ENCODE measurements around the gene TRMO. TPM values are rescaled to one million over a fixed set of nuclear protein-coding genes. Genes with fewer than 3 reads are reported as not detected.

TRMO gene, protein sequence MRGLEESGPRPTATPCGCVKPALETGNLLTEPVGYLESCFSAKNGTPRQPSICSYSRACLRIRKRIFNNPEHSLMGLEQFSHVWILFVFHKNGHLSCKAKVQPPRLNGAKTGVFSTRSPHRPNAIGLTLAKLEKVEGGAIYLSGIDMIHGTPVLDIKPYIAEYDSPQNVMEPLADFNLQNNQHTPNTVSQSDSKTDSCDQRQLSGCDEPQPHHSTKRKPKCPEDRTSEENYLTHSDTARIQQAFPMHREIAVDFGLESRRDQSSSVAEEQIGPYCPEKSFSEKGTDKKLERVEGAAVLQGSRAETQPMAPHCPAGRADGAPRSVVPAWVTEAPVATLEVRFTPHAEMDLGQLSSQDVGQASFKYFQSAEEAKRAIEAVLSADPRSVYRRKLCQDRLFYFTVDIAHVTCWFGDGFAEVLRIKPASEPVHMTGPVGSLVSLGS
- total RNA-seq (2014; rRNA removed; shearing (Covaris generic)) (6.4 and 9.7 TPM in 2 replicates), polyA plus RNA-seq (2016; fragmentation: Nextera tagmentation; extraction: Ambion mirVana) (4.7 and 5.0 TPM in 2 replicates)
- long read RNA-seq, partial matches to known transcripts: 0 of 4 reads
- long read RNA-seq, other reads (novel, unspliced or antisense): 3 of 4 reads

DNA sequence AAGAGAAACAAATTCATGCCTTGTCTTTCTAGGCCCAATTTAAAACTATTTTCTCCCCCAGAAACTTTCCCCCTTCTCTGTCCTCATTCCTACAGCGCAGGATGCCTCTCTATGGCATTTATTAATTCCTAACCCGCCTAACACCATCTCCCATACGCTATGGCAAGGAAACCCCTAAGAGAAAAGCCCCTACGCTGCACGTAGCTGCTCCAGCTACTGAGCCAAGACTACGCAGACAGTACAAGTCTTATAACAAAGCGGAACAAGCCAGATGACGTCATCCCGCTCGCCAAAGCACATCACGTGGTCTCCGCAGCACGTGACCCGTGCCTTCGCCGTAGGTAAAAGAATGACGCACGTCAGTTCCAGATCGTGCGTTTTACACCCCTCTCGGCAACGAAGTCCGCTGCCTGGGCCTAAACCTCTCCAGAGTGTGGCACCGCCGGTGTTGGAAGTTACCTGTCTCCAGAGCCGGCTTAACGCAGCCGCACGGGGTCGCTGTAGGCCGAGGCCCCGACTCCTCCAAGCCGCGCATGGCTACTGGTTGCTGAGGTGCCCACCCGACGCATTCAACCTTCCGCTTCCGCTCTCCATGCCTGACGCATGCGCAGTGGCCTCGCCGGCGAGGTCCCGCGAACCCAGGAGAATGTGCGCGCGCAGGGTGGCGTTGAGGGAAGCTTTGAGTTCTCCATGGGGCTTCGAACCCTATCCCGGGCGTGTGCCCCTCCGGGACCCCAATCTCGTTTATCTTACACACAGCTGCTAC lies at the start of gene TRMO:
Gene TRMO (minus strand): TSS at position 542 of the 766 bp plus-strand sequence. CDS start 7 bp downstream, at position 535.
- Mint-ChIP-seq H3K9me3 (peaks cover 6% of the 10 kb centered on the region; the same call in 1 of the 3 replicates), H3K27me3 (ENCODE audit: insufficient read depth, low read depth, poor library complexity) (peaks cover 10% of the 10 kb centered on the region), H3K4me3 (peak within 1 kb of the TSS; percentile 84), H3K27ac (peak within 1 kb of the TSS; percentile 95), H3K4me1 (peaks cover 7% of the 10 kb centered on the region; the same call in 2 of the 3 replicates), H3K36me3 (ENCODE audit: low read depth) (peaks cover 3% of the 10 kb centered on the region; the same call in 2 of the 3 replicates)
- Histone ChIP-seq H3K4me3 (peak within 1 kb of the TSS; percentile 54), H3K9me2 (ENCODE audit: insufficient read depth) (no peaks in the 10 kb centered on the region), H3K27me3 (ENCODE audit: insufficient read depth) (peaks cover 13% of the 10 kb centered on the region), H4K20me1 (replicated peaks; ENCODE audit: insufficient read depth) (no peaks in the 10 kb centered on the region), H3K36me3 (ENCODE audit: insufficient read depth) (no peaks in the 10 kb centered on the region), H3K4me2 (peak within 1 kb of the TSS; percentile 88), H3K27ac (ENCODE audit: low read depth) (peak within 1 kb of the TSS; percentile 72), H3F3A (replicated peaks; ENCODE audit: low read depth) (no peaks in the 10 kb centered on the region), H2AFZ (peak within 1 kb of the TSS; percentile 93), H3K4me1 (ENCODE audit: insufficient read depth) (no peaks in the 10 kb centered on the region), H3K79me2 (replicated peaks; ENCODE audit: insufficient read depth) (no peaks in the 10 kb centered on the region)
- ATAC-seq (peak; percentile 90), DNase-seq (ENCODE audit: low spot score) (peak; percentile 97)
- TF ChIP-seq, protein P1, sequence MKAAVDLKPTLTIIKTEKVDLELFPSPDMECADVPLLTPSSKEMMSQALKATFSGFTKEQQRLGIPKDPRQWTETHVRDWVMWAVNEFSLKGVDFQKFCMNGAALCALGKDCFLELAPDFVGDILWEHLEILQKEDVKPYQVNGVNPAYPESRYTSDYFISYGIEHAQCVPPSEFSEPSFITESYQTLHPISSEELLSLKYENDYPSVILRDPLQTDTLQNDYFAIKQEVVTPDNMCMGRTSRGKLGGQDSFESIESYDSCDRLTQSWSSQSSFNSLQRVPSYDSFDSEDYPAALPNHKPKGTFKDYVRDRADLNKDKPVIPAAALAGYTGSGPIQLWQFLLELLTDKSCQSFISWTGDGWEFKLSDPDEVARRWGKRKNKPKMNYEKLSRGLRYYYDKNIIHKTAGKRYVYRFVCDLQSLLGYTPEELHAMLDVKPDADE (IDR thresholded peaks at IDR 0.05): peak; percentile 77
- TF ChIP-seq ZNF331 (CRISPR knock-in tag; IDR thresholded peaks at IDR 0.05; ENCODE audit: low read depth) (no peak), NANOG (IDR thresholded peaks at IDR 0.05; ENCODE audit: borderline replicate concordance) (no peak), EZH2phosphoT487 (IDR thresholded peaks at IDR 0.05; ENCODE audit: unreplicated experiment) (no peak), ZNF114 (CRISPR knock-in tag; IDR thresholded peaks at IDR 0.05) (peak; percentile 42; the same call in 1 of the 2 replicates), CREB1 (CRISPR knock-in tag; IDR thresholded peaks at IDR 0.05; ENCODE audit: low read depth) (peak; percentile 98), STAT1 (IDR thresholded peaks at IDR 0.05; ENCODE audit: unreplicated experiment) (no peak), JUNB (IDR thresholded peaks at IDR 0.05; ENCODE audit: unreplicated experiment) (no peak), POLR2AphosphoS5 (IDR thresholded peaks at IDR 0.05; ENCODE audit: low read depth) (peak; percentile 80), EZH2 (IDR thresholded peaks at IDR 0.05; ENCODE audit: low read depth, unreplicated experiment) (no peak)
- TF ChIP-seq, protein P2, sequence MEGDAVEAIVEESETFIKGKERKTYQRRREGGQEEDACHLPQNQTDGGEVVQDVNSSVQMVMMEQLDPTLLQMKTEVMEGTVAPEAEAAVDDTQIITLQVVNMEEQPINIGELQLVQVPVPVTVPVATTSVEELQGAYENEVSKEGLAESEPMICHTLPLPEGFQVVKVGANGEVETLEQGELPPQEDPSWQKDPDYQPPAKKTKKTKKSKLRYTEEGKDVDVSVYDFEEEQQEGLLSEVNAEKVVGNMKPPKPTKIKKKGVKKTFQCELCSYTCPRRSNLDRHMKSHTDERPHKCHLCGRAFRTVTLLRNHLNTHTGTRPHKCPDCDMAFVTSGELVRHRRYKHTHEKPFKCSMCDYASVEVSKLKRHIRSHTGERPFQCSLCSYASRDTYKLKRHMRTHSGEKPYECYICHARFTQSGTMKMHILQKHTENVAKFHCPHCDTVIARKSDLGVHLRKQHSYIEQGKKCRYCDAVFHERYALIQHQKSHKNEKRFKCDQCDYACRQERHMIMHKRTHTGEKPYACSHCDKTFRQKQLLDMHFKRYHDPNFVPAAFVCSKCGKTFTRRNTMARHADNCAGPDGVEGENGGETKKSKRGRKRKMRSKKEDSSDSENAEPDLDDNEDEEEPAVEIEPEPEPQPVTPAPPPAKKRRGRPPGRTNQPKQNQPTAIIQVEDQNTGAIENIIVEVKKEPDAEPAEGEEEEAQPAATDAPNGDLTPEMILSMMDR (conservative IDR thresholded peaks at IDR 0.05; ENCODE audit: low read depth in 2 of 2): peak; percentile 60 to 64
- TF ChIP-seq, protein P3, sequence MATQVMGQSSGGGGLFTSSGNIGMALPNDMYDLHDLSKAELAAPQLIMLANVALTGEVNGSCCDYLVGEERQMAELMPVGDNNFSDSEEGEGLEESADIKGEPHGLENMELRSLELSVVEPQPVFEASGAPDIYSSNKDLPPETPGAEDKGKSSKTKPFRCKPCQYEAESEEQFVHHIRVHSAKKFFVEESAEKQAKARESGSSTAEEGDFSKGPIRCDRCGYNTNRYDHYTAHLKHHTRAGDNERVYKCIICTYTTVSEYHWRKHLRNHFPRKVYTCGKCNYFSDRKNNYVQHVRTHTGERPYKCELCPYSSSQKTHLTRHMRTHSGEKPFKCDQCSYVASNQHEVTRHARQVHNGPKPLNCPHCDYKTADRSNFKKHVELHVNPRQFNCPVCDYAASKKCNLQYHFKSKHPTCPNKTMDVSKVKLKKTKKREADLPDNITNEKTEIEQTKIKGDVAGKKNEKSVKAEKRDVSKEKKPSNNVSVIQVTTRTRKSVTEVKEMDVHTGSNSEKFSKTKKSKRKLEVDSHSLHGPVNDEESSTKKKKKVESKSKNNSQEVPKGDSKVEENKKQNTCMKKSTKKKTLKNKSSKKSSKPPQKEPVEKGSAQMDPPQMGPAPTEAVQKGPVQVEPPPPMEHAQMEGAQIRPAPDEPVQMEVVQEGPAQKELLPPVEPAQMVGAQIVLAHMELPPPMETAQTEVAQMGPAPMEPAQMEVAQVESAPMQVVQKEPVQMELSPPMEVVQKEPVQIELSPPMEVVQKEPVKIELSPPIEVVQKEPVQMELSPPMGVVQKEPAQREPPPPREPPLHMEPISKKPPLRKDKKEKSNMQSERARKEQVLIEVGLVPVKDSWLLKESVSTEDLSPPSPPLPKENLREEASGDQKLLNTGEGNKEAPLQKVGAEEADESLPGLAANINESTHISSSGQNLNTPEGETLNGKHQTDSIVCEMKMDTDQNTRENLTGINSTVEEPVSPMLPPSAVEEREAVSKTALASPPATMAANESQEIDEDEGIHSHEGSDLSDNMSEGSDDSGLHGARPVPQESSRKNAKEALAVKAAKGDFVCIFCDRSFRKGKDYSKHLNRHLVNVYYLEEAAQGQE (IDR thresholded peaks at IDR 0.05; ENCODE audit: unreplicated experiment): no peak

Measured in GM23338 (cell line).